HG02763 (cell line): ENCODE results near the gene PLAC8L1.
"Not testable (repeated sequence)": the region's sequence is repeated elsewhere in the genome, so short reads cannot be mapped to it uniquely, and the experiment has no call there.

Experiments
- ATAC-seq: cut with Tn5 transposase; IDR thresholded peaks from one replicate; pipeline ENCODE4 v1.9.1; 2021; ENCODE audit warnings: mild to moderate bottlenecking, moderate library complexity; ENCODE audit not compliant: unreplicated experiment

PLAC8L1 gene

DNA sequence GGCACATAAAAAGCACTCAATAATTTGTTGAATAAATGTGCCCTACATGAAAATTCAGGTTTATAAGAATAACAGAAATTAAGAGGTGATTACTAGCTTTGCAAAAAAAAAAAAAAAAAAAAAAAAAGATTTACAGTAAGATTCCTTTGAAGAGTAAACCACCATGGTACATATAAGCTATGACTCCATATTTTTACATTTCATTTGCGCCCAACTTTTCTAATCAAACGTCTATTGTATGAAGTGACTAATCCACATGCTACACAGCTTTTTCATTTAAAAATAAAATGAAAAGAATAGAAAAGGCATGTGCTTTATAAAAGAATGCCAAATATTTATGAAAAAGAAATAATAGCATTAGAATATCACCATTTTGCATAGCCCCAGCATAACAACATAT is at the start of gene PLAC8L1:
TSS of gene PLAC8L1 (minus strand) at position 101 of the 400 bp plus-strand sequence. CDS start 1,266 bp downstream, outside the sequence.
- no peak for ATAC-seq

DNA sequence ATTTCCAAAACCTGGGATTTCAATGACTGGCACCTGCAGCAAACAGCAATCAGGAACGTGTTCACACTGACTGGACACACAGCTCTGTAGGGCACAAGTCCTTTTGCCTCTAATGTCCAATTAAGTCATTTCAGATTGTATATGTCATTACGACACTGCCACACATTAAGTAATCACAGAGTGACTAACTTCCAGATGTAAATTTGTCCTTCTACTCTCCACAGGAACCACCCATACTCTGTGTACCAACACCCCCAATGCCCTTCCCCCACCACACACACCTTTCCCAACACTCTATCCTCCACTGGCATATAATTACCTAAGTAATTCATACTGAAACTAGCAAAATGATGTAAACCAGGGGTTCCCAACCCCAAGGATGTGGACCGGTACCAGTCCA is 46.6 kb upstream of the PLAC8L1 start:
- no peak for ATAC-seq

- ATAC-seq, result no peak
Observed at GRCh38 chr5:146137967-146138403, 32.6 kb upstream of the PLAC8L1 start.

GRCh38 chr5:146130440-146131045 is 25.2 kb upstream of the PLAC8L1 start:
- no peak for ATAC-seq

GRCh38 chr5:146126068-146126467 is 20.7 kb upstream of the PLAC8L1 start:
- no peak for ATAC-seq

- no peak for ATAC-seq
Observed at GRCh38 chr5:146124580-146124979, 19.2 kb upstream of the PLAC8L1 start.

DNA sequence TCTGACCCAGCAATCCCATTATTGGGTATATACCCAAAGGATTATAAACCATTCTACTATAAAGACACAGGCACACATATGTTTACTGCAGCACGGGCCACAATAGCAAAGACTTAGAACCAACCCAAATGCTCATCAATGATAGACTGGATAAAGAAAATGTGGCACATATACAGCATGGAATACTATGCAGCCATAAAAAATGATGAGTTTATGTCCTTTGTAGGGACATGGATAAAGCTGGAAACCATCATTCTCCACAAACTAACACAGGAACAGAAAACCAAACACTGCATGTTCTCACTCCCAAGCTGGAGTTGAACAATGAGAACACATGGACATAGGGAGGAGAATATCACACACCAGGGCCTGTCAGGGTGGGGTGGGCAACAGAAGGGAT is 16.1 kb upstream of the PLAC8L1 start:
- ATAC-seq, result not testable (repeated sequence)

GRCh38 chr5:146118322-146118721 is 12.9 kb upstream of the PLAC8L1 start:
- ATAC-seq, result no peak

- not testable (repeated sequence) for ATAC-seq
Observed at GRCh38 chr5:146117216-146117615, 11.8 kb upstream of the PLAC8L1 start.

- ATAC-seq, result no peak
Observed at GRCh38 chr5:146116361-146116760, 11.0 kb upstream of the PLAC8L1 start.

GRCh38 chr5:146112476-146112875 is 7.1 kb upstream of the PLAC8L1 start:
- ATAC-seq, result no peak

DNA sequence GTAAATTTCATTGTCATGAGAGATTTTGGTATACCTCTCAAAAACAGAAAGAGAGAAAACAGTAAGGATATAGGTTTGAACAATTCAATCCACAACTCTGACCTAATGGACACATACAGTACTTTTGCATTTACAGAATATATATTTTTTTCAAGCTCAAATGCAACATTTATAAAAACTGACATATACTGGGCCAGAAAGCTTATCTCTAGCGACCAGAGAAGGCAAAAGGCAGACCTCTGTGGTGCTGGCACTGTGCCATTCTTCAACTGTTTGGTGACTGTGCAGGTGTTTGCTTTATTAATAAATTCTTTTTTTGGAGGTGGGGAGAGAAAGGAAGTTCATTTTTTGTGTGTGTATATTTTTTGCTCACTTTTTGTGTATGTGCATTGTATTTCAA is 6.0 kb upstream of the PLAC8L1 start:
- no peak for ATAC-seq

- ATAC-seq, result no peak
Observed at GRCh38 chr5:146109379-146109778, 4.0 kb upstream of the PLAC8L1 start.

GRCh38 chr5:146108870-146109269 is 3.5 kb upstream of the PLAC8L1 start:
- not testable (repeated sequence) for ATAC-seq

DNA sequence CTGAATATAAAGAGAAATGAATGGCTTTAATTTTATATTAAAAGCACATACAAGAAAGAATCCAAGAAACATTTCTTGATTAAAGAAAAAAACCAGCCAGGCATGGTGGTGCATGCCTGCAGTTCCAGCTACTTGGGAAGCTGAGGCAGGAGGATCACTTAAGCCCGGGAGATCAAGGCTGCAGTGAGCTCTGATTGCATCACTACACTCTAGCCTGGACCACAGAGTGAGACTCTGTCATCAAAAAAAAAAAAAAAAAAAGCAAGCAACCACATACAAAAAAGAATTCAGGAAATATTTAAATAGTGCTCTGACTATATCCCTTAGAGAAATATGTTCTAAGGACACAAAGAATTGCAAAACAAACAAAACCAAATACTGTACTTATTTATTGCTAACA is 2.5 kb upstream of the PLAC8L1 start:
- no peak for ATAC-seq

- no peak for ATAC-seq
Observed at GRCh38 chr5:146103594-146103993, 1.8 kb downstream of the PLAC8L1 start.

- ATAC-seq, result no peak
Observed at GRCh38 chr5:146101646-146102045, 3.7 kb downstream of the PLAC8L1 start.

- ATAC-seq, result no peak
Observed at GRCh38 chr5:146098047-146098446, 7.3 kb downstream of the PLAC8L1 start.

GRCh38 chr5:146091881-146092280 is 13.5 kb downstream of the PLAC8L1 start:
- no peak for ATAC-seq

DNA sequence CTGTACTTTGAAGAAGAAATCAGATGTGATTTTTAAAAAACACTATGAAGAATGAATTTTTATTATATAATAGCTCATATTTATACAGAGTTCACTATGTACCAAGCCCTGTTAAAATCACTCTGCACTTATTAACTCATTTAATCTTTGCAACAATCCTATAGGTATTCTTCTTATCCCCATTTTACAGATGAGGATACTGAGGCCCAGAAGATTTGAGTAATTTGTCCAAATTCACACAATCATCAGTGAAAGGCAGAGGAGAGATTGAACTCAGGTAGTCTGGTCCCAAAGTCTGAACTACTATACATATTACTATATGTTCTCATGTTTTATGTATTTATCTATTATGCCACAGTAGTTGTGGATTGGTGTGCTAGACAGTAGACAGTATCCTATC is 16.1 kb downstream of the PLAC8L1 start:
- ATAC-seq, result no peak

GRCh38 chr5:146088098-146088497 is 17.3 kb downstream of the PLAC8L1 start:
- ATAC-seq, result no peak

GRCh38 chr5:146084376-146084775 is 21.0 kb downstream of the PLAC8L1 start:
- no peak for ATAC-seq

GRCh38 chr5:146082798-146083197 is 22.6 kb downstream of the PLAC8L1 start:
- peak; percentile 95 for ATAC-seq
